ENCODE measurements around the gene GTF3C4.

The GTF3C4 gene

DNA sequence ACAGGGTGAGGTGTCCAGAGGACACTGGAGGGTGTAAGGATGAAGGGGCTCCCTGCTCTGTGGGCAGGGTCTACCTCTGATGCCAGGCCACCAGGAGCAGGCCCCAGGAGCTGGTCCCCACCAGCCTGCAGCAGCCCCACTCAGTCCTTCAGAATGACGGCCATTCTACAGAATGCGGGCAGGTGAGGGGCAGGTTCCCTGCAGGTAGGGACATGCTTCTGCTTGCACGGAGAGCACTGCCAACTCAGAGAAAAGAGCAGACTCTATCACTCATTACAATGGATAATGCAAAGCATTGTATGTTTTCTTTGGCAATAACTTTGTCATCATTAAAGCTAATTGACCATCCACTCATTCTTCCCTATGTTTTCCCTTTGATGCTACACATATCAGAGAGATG is 39.5 kb upstream of the GTF3C4 start:
- no peak for DNase-seq (ENCODE audit: low read depth in 1 of 2, low spot score in 1 of 2)
- TF ChIP-seq, protein P1, sequence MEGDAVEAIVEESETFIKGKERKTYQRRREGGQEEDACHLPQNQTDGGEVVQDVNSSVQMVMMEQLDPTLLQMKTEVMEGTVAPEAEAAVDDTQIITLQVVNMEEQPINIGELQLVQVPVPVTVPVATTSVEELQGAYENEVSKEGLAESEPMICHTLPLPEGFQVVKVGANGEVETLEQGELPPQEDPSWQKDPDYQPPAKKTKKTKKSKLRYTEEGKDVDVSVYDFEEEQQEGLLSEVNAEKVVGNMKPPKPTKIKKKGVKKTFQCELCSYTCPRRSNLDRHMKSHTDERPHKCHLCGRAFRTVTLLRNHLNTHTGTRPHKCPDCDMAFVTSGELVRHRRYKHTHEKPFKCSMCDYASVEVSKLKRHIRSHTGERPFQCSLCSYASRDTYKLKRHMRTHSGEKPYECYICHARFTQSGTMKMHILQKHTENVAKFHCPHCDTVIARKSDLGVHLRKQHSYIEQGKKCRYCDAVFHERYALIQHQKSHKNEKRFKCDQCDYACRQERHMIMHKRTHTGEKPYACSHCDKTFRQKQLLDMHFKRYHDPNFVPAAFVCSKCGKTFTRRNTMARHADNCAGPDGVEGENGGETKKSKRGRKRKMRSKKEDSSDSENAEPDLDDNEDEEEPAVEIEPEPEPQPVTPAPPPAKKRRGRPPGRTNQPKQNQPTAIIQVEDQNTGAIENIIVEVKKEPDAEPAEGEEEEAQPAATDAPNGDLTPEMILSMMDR (IDR thresholded peaks at IDR 0.05; ENCODE audit: insufficient read depth, low read length) = no peak
- TF ChIP-seq, protein P2, sequence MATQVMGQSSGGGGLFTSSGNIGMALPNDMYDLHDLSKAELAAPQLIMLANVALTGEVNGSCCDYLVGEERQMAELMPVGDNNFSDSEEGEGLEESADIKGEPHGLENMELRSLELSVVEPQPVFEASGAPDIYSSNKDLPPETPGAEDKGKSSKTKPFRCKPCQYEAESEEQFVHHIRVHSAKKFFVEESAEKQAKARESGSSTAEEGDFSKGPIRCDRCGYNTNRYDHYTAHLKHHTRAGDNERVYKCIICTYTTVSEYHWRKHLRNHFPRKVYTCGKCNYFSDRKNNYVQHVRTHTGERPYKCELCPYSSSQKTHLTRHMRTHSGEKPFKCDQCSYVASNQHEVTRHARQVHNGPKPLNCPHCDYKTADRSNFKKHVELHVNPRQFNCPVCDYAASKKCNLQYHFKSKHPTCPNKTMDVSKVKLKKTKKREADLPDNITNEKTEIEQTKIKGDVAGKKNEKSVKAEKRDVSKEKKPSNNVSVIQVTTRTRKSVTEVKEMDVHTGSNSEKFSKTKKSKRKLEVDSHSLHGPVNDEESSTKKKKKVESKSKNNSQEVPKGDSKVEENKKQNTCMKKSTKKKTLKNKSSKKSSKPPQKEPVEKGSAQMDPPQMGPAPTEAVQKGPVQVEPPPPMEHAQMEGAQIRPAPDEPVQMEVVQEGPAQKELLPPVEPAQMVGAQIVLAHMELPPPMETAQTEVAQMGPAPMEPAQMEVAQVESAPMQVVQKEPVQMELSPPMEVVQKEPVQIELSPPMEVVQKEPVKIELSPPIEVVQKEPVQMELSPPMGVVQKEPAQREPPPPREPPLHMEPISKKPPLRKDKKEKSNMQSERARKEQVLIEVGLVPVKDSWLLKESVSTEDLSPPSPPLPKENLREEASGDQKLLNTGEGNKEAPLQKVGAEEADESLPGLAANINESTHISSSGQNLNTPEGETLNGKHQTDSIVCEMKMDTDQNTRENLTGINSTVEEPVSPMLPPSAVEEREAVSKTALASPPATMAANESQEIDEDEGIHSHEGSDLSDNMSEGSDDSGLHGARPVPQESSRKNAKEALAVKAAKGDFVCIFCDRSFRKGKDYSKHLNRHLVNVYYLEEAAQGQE (IDR thresholded peaks at IDR 0.05; ENCODE audit: insufficient replicate concordance, low read depth) = no peak
- TF ChIP-seq SPI1 (IDR thresholded peaks at IDR 0.05; ENCODE audit: borderline replicate concordance, low read depth) (no peak), GABPA (IDR thresholded peaks at IDR 0.05; ENCODE audit: low read depth) (no peak), POLR2AphosphoS5 (IDR thresholded peaks at IDR 0.05; ENCODE audit: low read depth) (no peak)
- H3K4me3 ChIP-seq (replicated peaks; ENCODE audit: insufficient read depth, low read length) = no peak overlapping the region
- no peak overlapping the region for H3K27ac ChIP-seq (replicated peaks)
- H3K27me3 ChIP-seq (ENCODE audit: insufficient read depth, poor library complexity, severe bottlenecking) = no peaks in the 10 kb centered on the region

DNA sequence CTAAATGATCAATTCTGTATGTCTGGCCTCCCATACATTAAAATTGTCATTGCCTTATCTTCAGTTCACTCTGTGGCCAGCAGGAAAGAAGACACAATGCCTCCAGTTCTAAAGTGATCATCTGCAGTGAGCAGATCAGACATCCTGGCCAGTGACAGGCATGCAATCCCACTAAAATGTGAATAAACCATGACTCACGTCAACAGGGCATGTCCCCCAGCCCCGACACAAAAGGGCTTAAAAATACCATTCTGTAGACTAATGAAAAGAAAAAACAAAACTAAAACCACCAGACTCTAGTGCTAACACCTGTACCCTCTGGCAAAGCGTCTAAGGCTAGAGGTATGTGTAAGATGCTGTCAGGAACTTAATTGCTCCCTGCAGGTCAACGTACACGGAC is 39.0 kb upstream of the GTF3C4 start:
- Histone ChIP-seq H3K4me3 (replicated peaks; ENCODE audit: insufficient read depth, low read length) (no peak overlapping the region), H3K27ac (replicated peaks) (no peak overlapping the region), H3K27me3 (ENCODE audit: insufficient read depth, poor library complexity, severe bottlenecking) (no peaks in the 10 kb centered on the region)
- TF ChIP-seq SPI1 (IDR thresholded peaks at IDR 0.05; ENCODE audit: borderline replicate concordance, low read depth) (no peak), GABPA (IDR thresholded peaks at IDR 0.05; ENCODE audit: low read depth) (no peak), POLR2AphosphoS5 (IDR thresholded peaks at IDR 0.05; ENCODE audit: low read depth) (no peak)
- TF ChIP-seq, protein P2 (IDR thresholded peaks at IDR 0.05; ENCODE audit: insufficient replicate concordance, low read depth) = no peak
- TF ChIP-seq, protein P1 (IDR thresholded peaks at IDR 0.05; ENCODE audit: insufficient read depth, low read length) = no peak
- DNase-seq (ENCODE audit: low read depth in 1 of 2, low spot score in 1 of 2) = no peak

DNA sequence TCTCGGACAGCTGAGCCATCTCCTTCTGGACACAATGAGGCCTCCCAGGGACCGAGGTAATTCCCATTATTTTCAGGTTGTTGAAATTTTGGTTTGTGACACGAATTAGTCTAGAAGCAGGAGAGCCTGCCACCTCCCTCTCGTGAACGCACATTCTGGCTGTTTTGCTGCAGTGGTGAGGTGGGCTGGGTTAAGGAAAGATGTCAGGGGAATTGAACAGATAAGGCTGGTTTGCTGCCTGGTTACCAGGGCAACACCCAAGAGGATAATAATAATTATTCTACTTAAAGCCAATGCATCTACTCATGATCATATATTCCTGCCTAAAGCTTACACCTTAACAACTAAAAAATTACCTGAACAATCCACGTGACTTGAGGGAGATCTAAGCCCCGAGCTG is 38.6 kb upstream of the GTF3C4 start:
- DNase-seq (ENCODE audit: low read depth in 1 of 2, low spot score in 1 of 2) = no peak
- TF ChIP-seq POLR2AphosphoS5 (IDR thresholded peaks at IDR 0.05; ENCODE audit: low read depth) = no peak
- TF ChIP-seq, protein P2 (IDR thresholded peaks at IDR 0.05; ENCODE audit: insufficient replicate concordance, low read depth) = no peak
- TF ChIP-seq, protein P1 (IDR thresholded peaks at IDR 0.05; ENCODE audit: insufficient read depth, low read length) = no peak
- TF ChIP-seq SPI1 (IDR thresholded peaks at IDR 0.05; ENCODE audit: borderline replicate concordance, low read depth) = no peak
- no peak for TF ChIP-seq GABPA (IDR thresholded peaks at IDR 0.05; ENCODE audit: low read depth)
- no peaks in the 10 kb centered on the region for H3K27me3 ChIP-seq (ENCODE audit: insufficient read depth, poor library complexity, severe bottlenecking)
- H3K4me3 ChIP-seq (replicated peaks; ENCODE audit: insufficient read depth, low read length) = no peak overlapping the region
- no peak overlapping the region for H3K27ac ChIP-seq (replicated peaks)

Data from HL-60 (cell line).